Myocyte (in vitro differentiated cells): ENCODE measurements around the gene PALM. TPM values are rescaled to one million over a fixed set of nuclear protein-coding genes. Genes with fewer than 3 reads are reported as not detected.
"Not testable (repeated sequence)": the region's sequence is repeated elsewhere in the genome, so short reads cannot be mapped to it uniquely, and the experiment has no call there.

Experiments used
- DNase-seq: peaks from one replicate; pipeline ENCODE4 v3.0.0-alpha.2; 2012; ENCODE audit warnings: low read depth
- total RNA-seq: library from RNA; depleted of rRNA; stranded (reverse); fragments of >200 nt; gene quantifications from 2 replicates; pipeline ENCODE4 v1.2.3, GENCODE V29; 2014

The PALM gene
- total RNA-seq, 1 donor from 2014 or later = 4.8 TPM

DNA sequence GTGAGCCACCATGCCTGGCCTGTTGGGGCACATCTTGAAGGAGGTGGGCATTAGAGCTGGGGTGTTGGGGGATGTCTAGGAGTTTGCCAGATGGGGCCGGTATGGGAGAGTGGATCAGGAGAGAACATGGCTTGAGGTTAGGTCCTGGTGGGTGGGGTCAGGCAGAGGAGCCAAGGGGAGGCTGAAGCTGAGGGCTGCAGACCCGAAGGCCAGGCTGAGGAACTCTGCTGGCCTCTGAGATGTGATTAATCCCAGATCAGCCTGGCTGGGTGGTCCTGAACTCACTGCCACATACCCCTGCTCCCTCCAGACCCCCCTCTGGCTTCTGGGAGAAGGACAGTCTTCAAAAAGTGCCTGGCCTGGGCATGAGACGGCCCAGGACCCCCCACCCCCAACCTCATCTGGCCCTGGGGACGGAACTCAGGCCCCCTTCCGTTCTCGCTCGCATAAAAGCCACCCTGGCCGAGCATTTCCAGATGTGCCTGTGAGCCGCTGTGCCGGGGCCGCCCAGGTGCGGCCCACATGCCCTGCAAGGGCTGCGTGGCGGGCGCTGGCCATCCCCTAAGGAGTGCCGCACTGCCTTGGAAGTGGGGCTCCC, 29.8 kb upstream of the PALM start:
- no peak for DNase-seq

DNA sequence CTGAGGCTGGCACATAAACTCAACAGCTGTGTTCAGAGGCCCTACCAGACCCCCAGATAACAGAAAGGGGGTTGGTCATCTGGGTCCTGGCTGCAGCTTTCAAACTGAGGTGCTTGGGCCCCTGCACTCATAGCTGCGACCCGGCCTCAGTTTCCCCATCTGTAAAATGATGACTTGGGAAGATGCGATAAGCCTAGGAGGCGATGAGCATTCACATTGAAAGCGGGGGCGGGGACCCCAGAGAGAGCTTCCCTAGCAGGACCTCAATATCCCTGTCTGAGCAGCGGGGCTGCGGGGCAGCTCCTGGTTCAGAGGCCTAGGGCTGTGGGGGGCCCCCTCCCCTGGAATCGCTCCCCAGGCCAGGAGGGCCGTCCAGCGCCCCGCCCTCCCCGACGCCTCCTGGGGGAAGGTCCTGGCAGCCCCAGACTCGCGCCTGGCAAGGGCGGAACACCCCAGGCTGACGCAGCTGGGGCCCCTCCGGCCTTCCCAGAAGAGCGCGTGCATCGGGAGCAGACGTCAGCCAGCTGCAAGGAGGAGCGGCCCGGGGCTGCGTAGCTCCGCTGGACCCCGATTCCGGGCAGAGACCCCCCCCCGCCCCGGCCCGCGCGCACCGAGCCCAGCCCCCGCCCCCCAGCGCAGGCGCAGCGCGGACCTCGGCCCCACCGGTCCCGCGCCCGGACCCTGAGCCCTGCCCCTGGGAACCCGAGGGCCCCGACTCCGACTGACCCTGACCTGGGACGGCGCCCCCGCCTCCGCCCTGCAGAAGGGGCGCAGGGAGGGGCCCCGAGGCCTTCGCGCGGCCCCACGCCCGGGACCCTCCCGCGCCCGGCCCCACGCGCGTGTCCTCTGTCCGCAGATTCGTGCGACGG, 29.1 kb upstream of the PALM start:
- peak; percentile 55 for DNase-seq

GRCh38 chr19:680287-681028, 28.3 kb upstream of the PALM start:
- DNase-seq = peak; percentile 94

GRCh38 chr19:681029-682019, 27.4 kb upstream of the PALM start:
- no peak for DNase-seq

DNA sequence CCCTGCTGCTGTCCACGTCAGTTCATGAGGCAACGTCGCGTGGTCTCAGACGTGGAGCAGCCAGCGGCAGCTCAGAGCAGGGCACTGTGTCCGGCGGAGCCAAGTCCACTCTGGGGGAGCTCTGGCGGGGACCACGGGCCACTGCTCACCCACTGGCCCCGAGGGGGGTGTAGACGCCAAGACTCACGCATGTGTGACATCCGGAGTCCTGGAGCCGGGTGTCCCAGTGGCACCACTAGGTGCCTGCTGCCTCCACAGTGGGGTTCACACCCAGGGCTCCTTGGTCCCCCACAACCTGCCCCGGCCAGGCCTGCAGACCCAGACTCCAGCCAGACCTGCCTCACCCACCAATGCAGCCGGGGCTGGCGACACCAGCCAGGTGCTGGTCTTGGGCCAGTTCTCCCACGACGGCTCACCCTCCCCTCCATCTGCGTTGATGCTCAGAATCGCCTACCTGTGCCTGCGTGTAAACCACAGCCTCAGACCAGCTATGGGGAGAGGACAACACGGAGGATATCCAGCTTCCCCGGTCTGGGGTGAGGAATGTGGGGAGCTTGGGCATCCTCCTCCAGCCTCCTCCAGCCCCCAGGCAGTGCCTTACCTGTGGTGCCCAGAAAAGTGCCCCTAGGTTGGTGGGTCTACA, 25.9 kb upstream of the PALM start:
- DNase-seq = no peak

- no peak for DNase-seq
Measured at GRCh38 chr19:685454-685931, 23.2 kb upstream of the PALM start.

GRCh38 chr19:686589-687297, 22.0 kb upstream of the PALM start:
- no peak for DNase-seq

GRCh38 chr19:687569-688166, 21.1 kb upstream of the PALM start:
- no peak for DNase-seq

GRCh38 chr19:688214-688613, 20.5 kb upstream of the PALM start:
- no peak for DNase-seq

DNA sequence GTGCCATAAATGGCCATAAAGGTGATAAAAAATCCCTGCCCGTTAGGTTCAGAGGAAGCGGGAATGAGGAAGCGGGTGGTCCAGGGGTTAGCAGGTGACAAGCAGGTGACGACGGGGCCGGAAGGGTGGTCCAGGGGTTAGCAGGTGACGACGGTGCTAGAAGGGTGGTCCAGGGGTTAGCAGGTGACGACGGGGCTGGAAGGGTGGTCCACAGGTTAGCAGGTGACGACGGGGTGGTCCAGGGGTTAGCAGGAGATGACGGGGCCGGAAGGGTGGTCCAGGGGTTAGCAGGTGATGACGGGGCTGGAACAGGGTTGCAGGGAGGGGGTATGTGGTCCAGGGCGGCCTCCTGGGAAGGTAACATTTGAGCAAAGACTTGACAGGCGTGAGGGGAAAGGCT, 19.7 kb upstream of the PALM start:
- no peak for DNase-seq

DNA sequence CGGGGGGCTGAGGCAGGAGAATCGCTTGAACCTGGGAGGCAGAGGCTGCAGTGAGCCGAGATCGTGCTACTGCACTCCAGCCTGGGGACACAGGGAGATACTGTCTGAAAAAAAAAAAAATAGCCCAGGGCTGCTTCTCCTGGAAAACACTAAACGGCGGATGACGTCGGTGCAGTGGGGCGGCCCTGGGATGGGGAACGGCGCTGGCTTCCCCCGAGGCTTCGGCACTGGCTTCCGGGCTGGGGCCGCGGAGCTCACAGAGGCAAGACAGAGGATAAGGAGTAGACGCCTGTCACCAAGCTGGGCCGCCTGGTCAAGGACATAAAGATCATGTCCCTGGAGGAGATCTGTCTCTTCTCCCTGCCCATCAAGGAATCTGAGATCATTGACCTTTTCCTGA, 18.5 kb upstream of the PALM start:
- no peak for DNase-seq

- no peak for DNase-seq
Measured at GRCh38 chr19:694481-695351, 14.0 kb upstream of the PALM start.

GRCh38 chr19:695352-695949, 13.3 kb upstream of the PALM start, which contains the start of gene PRSS57:
Gene PRSS57, minus strand, starts transcription at chr19:695452. Its CDS starts 22 bp downstream, at chr19:695430.
- DNase-seq = no peak

DNA sequence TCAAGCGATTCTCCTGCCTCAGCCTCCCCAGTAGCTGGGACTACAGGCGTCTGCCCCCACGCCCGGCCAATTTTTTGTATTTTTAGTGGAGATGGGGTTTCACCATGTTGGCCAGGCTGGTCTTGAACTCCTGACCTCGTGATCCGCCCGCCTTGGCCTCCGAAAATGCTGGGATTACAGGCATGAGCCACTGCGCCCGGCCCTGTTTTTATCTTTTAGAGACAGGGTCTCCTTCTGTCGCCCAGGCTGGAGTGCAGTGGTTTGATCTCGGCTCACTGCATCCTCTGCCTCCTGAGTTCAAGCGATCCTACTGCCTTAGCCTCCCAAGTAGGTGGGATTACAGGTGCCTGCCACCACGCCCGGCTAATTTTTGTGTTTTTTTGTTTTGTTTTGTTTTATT, 10.2 kb upstream of the PALM start:
- not testable (repeated sequence) for DNase-seq

- DNase-seq = not testable (repeated sequence)
Measured at GRCh38 chr19:699885-700284, 8.8 kb upstream of the PALM start.

DNA sequence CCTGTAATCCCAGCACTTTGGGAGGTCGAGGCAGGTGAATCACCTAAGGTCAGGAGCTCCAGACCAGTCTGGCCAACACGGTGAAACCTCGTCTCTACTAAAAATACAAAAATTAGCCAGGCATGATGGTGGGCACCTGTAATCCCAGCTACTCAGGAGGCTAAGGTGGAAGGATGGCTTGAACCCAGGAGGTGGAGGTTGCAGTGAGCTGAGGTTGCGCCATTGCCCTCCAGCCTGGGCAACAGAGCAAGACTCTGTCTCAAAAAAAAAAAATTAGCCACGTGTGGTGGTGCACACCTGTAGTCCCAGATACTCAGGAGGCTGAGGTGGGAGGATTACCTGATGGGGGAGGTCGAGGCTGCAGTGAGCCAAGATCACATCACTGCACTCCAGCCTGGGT, 5.9 kb upstream of the PALM start:
- DNase-seq = not testable (repeated sequence)

DNA sequence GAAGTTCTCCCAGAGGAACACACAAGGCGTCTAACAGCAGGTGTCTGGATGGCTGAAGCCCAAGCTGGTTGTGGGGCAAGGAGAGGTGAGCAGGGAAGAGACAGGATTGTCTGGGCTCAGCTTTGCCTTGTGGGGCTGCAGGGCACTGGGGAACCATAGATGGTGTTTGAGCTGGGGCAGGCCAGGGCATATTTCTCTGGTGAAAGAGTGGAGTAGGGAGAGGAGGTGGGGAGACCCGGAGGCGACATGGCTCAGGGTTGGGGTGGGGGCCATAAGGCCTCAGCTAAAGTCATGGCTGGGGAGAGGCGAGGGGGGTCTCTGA, 5.4 kb upstream of the PALM start:
- DNase-seq = no peak
